HFFc6 (cell line): Measurements from ENCODE around the gene FYB1. TPM values are rescaled to one million over a fixed set of nuclear protein-coding genes. Genes with fewer than 3 reads are reported as not detected.

Experiments
- DNase-seq: peaks from one replicate; pipeline ENCODE4 v3.0.0-alpha.2; 2018
- H3K27ac Mint-ChIP-seq: 2 replicates; pipeline ENCODE4 v1.8.0; 2020; ENCODE audit warnings: mild to moderate bottlenecking, mixed read lengths
- H3K27me3 Mint-ChIP-seq: 2 replicates; pipeline ENCODE4 v1.8.0; 2021; ENCODE audit warnings: mild to moderate bottlenecking, moderate library complexity, mixed read lengths; ENCODE audit not compliant: insufficient read depth
- H3K36me3 Mint-ChIP-seq: 2 replicates; pipeline ENCODE4 v1.8.0; 2021; ENCODE audit warnings: low read depth, mixed read lengths
- H3K4me1 Mint-ChIP-seq: 2 replicates; pipeline ENCODE4 v1.8.0; 2020; ENCODE audit warnings: low read depth, mixed read lengths
- H3K4me3 Mint-ChIP-seq: 2 replicates; pipeline ENCODE4 v1.8.0; 2020; ENCODE audit warnings: mild to moderate bottlenecking, moderate library complexity, mixed read lengths
- H3K9me3 Mint-ChIP-seq: 2 replicates; pipeline ENCODE4 v1.8.0; 2020; ENCODE audit warnings: mild to moderate bottlenecking, mixed read lengths
- total RNA-seq, 6 experiments: library from RNA; stranded (reverse); fragmentation: NEBNext Ultra II Directional; extraction: Animal tissue kit (Norgen Biotek cat#: 25700); gene quantifications; 2 replicates in 1 of 6; 3 replicates in 5 of 6; pipeline ENCODE4 v1.2.3, GENCODE V29; 2021
- TF ChIP-seq, protein P1 (sequence below): fragments of 200-600 bp; sonication (generic); IDR thresholded peaks from 2 replicates; pipeline ENCODE4 v1.5.0; 2021; ENCODE audit warnings: antibody characterized with exemption, mild to moderate bottlenecking

The FYB1 gene
- total RNA-seq, 6 experiments from 2014 or later = 0.32 to 1.7 (median 0.49) TPM

DNA sequence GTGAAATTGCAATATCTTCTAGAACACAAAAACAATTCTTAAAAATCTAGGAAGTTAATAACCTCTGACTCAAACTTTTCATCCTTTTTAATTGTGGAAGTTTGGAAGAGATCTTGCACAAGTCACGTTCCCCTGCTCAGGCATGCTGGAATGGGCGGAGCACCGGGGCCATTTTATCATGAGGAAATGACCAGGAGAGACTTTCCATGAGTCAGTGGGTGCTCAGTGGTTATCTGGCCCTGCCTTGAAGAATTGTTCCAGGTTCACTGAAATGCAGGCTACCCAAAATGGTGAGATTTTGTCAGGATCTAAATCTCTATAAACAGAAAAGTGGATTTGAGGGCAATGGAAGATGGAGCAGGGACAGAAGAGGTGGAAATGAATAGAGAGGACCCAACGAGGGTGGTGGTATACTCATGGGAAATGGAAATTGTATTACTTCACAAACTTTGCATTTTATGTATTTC is 61.2 kb downstream of the FYB1 start:
- peak; percentile 58 for DNase-seq

DNA sequence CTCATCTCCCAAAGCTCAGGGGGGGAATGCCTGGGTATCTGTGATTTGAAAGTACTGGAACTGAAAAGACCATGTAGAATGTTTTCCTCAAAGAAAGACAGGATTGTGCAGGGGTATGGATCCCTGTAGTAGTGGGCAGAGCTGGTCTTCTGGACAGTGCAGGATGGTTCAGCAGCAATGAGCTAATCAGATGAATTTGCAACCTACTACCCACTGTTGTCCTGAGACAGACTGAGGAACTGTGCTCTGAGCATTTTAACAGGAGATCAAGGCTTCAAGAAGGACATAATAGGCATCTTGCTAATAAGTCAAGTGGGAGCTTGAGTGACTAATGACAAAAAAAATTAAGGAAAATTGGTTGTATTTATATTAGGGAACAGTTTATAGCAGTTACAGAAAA is 61.7 kb downstream of the FYB1 start:
- Mint-ChIP-seq H3K27ac (peak overlapping the region; percentile 91), H3K27me3 (no peaks in the 10 kb centered on the region; the same call in 1 of the 2 replicates), H3K9me3 (no peaks in the 10 kb centered on the region), H3K36me3 (peaks cover 5% of the 10 kb centered on the region), H3K4me1 (peaks cover 45% of the 10 kb centered on the region), H3K4me3 (no peak overlapping the region)
- TF ChIP-seq, protein P1, sequence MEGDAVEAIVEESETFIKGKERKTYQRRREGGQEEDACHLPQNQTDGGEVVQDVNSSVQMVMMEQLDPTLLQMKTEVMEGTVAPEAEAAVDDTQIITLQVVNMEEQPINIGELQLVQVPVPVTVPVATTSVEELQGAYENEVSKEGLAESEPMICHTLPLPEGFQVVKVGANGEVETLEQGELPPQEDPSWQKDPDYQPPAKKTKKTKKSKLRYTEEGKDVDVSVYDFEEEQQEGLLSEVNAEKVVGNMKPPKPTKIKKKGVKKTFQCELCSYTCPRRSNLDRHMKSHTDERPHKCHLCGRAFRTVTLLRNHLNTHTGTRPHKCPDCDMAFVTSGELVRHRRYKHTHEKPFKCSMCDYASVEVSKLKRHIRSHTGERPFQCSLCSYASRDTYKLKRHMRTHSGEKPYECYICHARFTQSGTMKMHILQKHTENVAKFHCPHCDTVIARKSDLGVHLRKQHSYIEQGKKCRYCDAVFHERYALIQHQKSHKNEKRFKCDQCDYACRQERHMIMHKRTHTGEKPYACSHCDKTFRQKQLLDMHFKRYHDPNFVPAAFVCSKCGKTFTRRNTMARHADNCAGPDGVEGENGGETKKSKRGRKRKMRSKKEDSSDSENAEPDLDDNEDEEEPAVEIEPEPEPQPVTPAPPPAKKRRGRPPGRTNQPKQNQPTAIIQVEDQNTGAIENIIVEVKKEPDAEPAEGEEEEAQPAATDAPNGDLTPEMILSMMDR = no peak
- DNase-seq = no peak

More for the DNA sequence above, 61.2 kb downstream of the FYB1 start:
- Mint-ChIP-seq H3K27ac (peak overlapping the region; percentile 91), H3K4me1 (peaks cover 45% of the 10 kb centered on the region), H3K36me3 (peaks cover 5% of the 10 kb centered on the region), H3K27me3 (no peaks in the 10 kb centered on the region; the same call in 1 of the 2 replicates), H3K4me3 (peak overlapping the region; percentile 62), H3K9me3 (no peaks in the 10 kb centered on the region)
- TF ChIP-seq, protein P1 = no peak

DNA sequence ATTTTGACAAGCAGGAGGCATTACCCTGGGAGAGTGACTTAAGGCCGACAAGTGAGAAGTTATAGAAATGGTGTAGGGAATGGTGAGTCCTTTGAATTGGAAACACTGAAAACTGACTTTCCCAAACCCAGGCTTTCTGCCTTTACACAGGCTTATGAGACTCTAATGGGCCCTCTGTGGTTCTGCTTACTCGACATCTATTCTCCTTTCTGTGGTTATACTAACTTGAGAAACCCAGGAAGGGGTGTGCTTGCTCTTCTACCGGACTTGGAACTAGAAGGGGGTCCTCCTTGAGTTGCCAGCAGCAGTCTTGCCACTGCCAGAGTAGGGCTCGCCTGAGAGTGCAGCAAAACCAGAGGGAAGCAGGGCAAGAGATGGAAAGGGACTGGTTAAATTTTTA is 63.3 kb downstream of the FYB1 start:
- H3K9me3 Mint-ChIP-seq = no peaks in the 10 kb centered on the region
- no peaks in the 10 kb centered on the region; the same call in 1 of the 2 replicates for H3K27me3 Mint-ChIP-seq
- H3K27ac Mint-ChIP-seq = no peak overlapping the region
- no peak for DNase-seq
- peaks cover 5% of the 10 kb centered on the region for H3K36me3 Mint-ChIP-seq
- TF ChIP-seq, protein P1 = no peak
- peaks cover 39% of the 10 kb centered on the region for H3K4me1 Mint-ChIP-seq
- H3K4me3 Mint-ChIP-seq = no peak overlapping the region

DNA sequence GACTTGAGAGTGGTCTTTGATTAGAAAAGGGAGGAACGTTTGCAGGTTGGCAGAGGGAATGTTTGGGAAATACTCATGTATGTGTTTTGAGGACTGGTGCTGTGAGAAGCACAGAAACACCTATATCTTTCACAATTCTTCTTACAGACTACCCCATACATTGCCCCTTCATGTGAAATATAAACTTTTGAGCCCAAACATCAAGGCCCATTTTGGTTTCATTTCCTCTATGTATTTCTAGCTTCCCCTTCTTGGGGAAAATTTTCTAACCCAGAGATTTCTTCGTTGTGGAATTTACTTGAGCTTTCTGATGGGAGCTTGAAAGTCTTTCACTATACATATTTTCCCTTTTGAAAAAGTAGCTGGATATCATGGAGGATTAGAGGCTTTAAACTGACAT is 67.6 kb downstream of the FYB1 start:
- H3K27me3 Mint-ChIP-seq = no peaks in the 10 kb centered on the region; the same call in 1 of the 2 replicates
- TF ChIP-seq, protein P1 = no peak
- no peaks in the 10 kb centered on the region for H3K9me3 Mint-ChIP-seq
- H3K4me1 Mint-ChIP-seq = peaks cover 19% of the 10 kb centered on the region
- H3K4me3 Mint-ChIP-seq = no peak overlapping the region
- no peak for DNase-seq
- H3K27ac Mint-ChIP-seq = no peak overlapping the region
- H3K36me3 Mint-ChIP-seq = no peaks in the 10 kb centered on the region

DNA sequence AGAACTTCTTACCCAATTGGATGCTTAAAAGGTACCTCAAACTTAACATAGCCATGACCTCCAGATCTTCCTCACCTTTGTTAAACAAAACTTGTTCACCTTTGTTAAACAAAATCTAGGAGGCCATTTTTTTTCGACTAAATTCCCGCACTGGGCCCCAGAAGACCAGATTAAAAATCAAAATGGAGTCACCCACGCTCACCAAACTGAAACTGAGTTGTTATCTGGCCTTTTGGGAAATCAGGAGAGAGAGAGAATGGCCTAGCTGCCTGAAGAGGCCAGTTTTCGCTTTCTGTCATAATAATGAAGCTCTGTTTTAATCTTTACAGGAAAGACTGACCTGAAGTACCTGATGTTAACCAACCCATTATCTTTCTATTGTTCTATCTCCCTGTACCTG is 69.4 kb downstream of the FYB1 start:
- Mint-ChIP-seq H3K9me3 (no peaks in the 10 kb centered on the region), H3K27ac (no peak overlapping the region), H3K27me3 (no peaks in the 10 kb centered on the region), H3K4me1 (peaks cover 19% of the 10 kb centered on the region), H3K36me3 (no peaks in the 10 kb centered on the region), H3K4me3 (no peak overlapping the region)
- no peak for DNase-seq
- TF ChIP-seq, protein P1 = no peak
